Measurements from ENCODE around the gene GAL3ST2.

DNA sequence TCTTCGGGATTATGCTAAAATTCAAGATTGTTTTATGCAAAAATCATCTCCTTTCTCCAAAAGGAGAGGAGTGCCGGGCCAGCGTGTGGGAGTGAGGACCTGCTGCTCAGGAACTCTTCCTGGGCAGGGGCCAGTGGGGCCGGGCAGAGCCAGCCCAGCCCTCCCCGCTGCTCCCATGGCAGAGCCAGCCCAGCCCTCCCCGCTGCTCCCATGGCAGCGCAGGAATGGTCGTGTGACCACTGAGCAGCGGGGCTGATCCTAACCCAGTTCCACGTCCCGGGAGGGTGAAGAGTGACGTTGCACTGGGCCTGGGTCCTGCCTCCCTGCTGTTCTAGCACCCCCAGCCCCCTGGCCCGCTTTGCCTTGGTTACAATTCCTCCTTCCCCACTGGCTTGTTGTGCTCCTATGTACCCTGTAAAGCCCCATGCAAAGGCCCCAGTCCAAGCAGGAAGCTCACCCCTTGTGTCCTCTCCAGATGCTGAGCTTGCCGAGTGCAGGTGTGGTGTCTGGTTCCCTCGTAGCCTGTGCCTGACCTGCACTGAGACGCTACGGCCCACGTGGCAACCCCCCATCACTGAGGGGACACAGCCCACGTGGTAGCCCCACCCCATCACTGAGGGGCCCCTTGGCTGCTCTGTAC lies 20.9 kb downstream of the GAL3ST2 start:
- TF ChIP-seq, protein P1, sequence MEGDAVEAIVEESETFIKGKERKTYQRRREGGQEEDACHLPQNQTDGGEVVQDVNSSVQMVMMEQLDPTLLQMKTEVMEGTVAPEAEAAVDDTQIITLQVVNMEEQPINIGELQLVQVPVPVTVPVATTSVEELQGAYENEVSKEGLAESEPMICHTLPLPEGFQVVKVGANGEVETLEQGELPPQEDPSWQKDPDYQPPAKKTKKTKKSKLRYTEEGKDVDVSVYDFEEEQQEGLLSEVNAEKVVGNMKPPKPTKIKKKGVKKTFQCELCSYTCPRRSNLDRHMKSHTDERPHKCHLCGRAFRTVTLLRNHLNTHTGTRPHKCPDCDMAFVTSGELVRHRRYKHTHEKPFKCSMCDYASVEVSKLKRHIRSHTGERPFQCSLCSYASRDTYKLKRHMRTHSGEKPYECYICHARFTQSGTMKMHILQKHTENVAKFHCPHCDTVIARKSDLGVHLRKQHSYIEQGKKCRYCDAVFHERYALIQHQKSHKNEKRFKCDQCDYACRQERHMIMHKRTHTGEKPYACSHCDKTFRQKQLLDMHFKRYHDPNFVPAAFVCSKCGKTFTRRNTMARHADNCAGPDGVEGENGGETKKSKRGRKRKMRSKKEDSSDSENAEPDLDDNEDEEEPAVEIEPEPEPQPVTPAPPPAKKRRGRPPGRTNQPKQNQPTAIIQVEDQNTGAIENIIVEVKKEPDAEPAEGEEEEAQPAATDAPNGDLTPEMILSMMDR (IDR thresholded peaks at IDR 0.05; ENCODE audit: insufficient read depth, low read length, poor library complexity, severe bottlenecking) = no peak
- no peak for TF ChIP-seq EZH2phosphoT487 (conservative IDR thresholded peaks at IDR 0.05; ENCODE audit: low read length)

Measured in SU-DHL-6 (cell line).